ENCODE measurements around the gene TUFM.

Gene TUFM

GRCh38 chr16:28859326-28859725 is 13.2 kb upstream of the TUFM start:
- Histone ChIP-seq H3K9ac (ENCODE audit: low read length) (no peak overlapping the region), H3K9me2 (replicated peaks; ENCODE audit: insufficient read depth, low read length) (no peaks in the 10 kb centered on the region), H3K4me3 (ENCODE audit: insufficient read depth, low read length, poor library complexity, severe bottlenecking) (no peak overlapping the region), H3K9me3 (ENCODE audit: insufficient read depth, low read length) (no peaks in the 10 kb centered on the region), H3F3A (ENCODE audit: insufficient read depth) (peaks cover 14% of the 10 kb centered on the region), H3K36me3 (ENCODE audit: low read length) (no peaks in the 10 kb centered on the region), H4K20me1 (ENCODE audit: low read depth, low read length) (no peaks in the 10 kb centered on the region), H3K79me2 (ENCODE audit: insufficient read depth, low read length) (peaks cover 21% of the 10 kb centered on the region; the same call in 1 of the 2 replicates), H3K27me3 (ENCODE audit: low read length) (no peaks in the 10 kb centered on the region), H3K4me2 (ENCODE audit: low read depth, low read length, poor library complexity, severe bottlenecking) (no peak overlapping the region), H3K27ac (ENCODE audit: low read depth, low read length) (no peak overlapping the region), H2AFZ (ENCODE audit: low read depth, low read length, severe bottlenecking) (no peak overlapping the region)
- TF ChIP-seq EZH2phosphoT487 (conservative IDR thresholded peaks at IDR 0.05; ENCODE audit: low read length) = no peak
- TF ChIP-seq, protein P1, sequence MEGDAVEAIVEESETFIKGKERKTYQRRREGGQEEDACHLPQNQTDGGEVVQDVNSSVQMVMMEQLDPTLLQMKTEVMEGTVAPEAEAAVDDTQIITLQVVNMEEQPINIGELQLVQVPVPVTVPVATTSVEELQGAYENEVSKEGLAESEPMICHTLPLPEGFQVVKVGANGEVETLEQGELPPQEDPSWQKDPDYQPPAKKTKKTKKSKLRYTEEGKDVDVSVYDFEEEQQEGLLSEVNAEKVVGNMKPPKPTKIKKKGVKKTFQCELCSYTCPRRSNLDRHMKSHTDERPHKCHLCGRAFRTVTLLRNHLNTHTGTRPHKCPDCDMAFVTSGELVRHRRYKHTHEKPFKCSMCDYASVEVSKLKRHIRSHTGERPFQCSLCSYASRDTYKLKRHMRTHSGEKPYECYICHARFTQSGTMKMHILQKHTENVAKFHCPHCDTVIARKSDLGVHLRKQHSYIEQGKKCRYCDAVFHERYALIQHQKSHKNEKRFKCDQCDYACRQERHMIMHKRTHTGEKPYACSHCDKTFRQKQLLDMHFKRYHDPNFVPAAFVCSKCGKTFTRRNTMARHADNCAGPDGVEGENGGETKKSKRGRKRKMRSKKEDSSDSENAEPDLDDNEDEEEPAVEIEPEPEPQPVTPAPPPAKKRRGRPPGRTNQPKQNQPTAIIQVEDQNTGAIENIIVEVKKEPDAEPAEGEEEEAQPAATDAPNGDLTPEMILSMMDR (IDR thresholded peaks at IDR 0.05; ENCODE audit: insufficient read depth, low read length, poor library complexity, severe bottlenecking) = no peak

DNA sequence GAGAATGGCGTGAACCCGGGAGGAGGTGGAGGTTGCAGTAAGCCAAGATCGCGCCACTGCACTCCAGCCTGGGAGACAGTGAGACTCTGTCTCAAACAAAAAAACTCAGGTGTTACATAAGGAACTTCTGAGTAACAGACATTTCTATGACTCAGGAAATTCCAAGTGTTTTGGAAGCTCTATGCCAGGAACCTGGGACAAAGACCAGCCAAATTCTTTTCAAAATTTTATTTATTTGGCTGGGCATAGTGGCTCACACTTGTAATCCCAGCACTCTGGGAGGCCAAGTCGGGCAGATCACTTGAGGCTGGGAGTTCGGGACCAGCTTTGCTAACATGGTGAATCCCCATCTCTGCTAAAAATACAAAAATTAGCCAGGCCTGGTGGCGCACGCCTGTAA is 12.3 kb upstream of the TUFM start:
- no peaks in the 10 kb centered on the region for H3K36me3 ChIP-seq (ENCODE audit: low read length)
- no peak overlapping the region for H3K4me2 ChIP-seq (ENCODE audit: low read depth, low read length, poor library complexity, severe bottlenecking)
- no peaks in the 10 kb centered on the region for H3K9me3 ChIP-seq (ENCODE audit: insufficient read depth, low read length)
- H3K27me3 ChIP-seq (ENCODE audit: low read length) = no peaks in the 10 kb centered on the region
- no peak overlapping the region for H3K27ac ChIP-seq (ENCODE audit: low read depth, low read length)
- peaks cover 9% of the 10 kb centered on the region; the same call in 1 of the 2 replicates for H3F3A ChIP-seq (ENCODE audit: insufficient read depth)
- H2AFZ ChIP-seq (ENCODE audit: low read depth, low read length, severe bottlenecking) = no peak overlapping the region
- H3K9me2 ChIP-seq (replicated peaks; ENCODE audit: insufficient read depth, low read length) = no peaks in the 10 kb centered on the region
- TF ChIP-seq EZH2phosphoT487 (conservative IDR thresholded peaks at IDR 0.05; ENCODE audit: low read length) = no peak
- TF ChIP-seq, protein P1 (IDR thresholded peaks at IDR 0.05; ENCODE audit: insufficient read depth, low read length, poor library complexity, severe bottlenecking) = no peak
- no peak overlapping the region for H3K4me3 ChIP-seq (ENCODE audit: insufficient read depth, low read length, poor library complexity, severe bottlenecking)
- no peaks in the 10 kb centered on the region for H4K20me1 ChIP-seq (ENCODE audit: low read depth, low read length)
- H3K79me2 ChIP-seq (ENCODE audit: insufficient read depth, low read length) = peaks cover 14% of the 10 kb centered on the region; the same call in 1 of the 2 replicates
- H3K9ac ChIP-seq (ENCODE audit: low read length) = no peak overlapping the region

DNA sequence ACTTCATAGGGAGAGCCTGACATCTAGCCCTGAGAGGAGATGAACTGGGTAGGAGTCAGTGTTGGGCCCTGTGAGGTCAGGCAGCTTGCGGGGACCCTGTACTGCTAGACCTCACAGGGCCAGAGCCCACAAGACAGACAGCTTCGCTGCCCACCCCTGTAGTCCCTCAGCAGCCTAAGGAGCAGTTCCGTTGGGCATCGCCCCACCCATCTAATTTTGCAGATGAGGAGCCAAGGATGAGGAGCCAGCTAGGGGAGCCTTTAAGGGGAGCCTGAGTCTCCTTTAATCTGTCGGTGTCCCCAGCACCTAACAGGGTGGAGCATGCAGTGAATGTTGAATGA is 755 bp upstream of the TUFM start:
- Histone ChIP-seq H3K9ac (ENCODE audit: low read length) (peak overlapping the region; percentile 98), H3K27ac (ENCODE audit: low read depth, low read length) (0 out of 2 replicates have a peak overlapping the region, but pooled peaks have one; percentile 14), H3K9me3 (ENCODE audit: insufficient read depth, low read length) (no peaks in the 10 kb centered on the region)

More for the DNA sequence above, 755 bp upstream of the TUFM start:
- Histone ChIP-seq H3K4me2 (ENCODE audit: low read depth, low read length, poor library complexity, severe bottlenecking) (peak overlapping the region; percentile 68), H3K36me3 (ENCODE audit: low read length) (no peaks in the 10 kb centered on the region; the same call in 1 of the 2 replicates), H3K27me3 (ENCODE audit: low read length) (no peaks in the 10 kb centered on the region), H3K9me2 (replicated peaks; ENCODE audit: insufficient read depth, low read length) (no peaks in the 10 kb centered on the region), H3K79me2 (ENCODE audit: insufficient read depth, low read length) (peaks cover 30% of the 10 kb centered on the region), H3F3A (ENCODE audit: insufficient read depth) (no peaks in the 10 kb centered on the region), H3K4me3 (ENCODE audit: insufficient read depth, low read length, poor library complexity, severe bottlenecking) (peak overlapping the region; percentile 76), H2AFZ (ENCODE audit: low read depth, low read length, severe bottlenecking) (peak overlapping the region; percentile 62), H4K20me1 (ENCODE audit: low read depth, low read length) (peaks cover 5% of the 10 kb centered on the region; the same call in 1 of the 2 replicates)
- no peak for TF ChIP-seq EZH2phosphoT487 (conservative IDR thresholded peaks at IDR 0.05; ENCODE audit: low read length)
- TF ChIP-seq, protein P1 (IDR thresholded peaks at IDR 0.05; ENCODE audit: insufficient read depth, low read length, poor library complexity, severe bottlenecking) = no peak
